Fibroblast of pulmonary artery (primary cell): ENCODE results near the gene CDH11.

Experiments
- DNase-seq: peaks from one replicate; pipeline ENCODE4 v3.0.0-alpha.2; 2010; ENCODE audit warnings: low read depth
- H3K4me3 ChIP-seq: replicated peaks from 2 replicates; pipeline ENCODE4 v1.5.1; 2011; ENCODE audit warnings: low read depth, mild to moderate bottlenecking, control low read depth, low read length, moderate library complexity
- TF ChIP-seq, protein P1 (sequence below): IDR thresholded peaks from 2 replicates; pipeline ENCODE4 v1.5.1; 2011; ENCODE audit warnings: mild to moderate bottlenecking, control low read depth, low read length, inconsistent platforms; ENCODE audit errors: missing control alignments

CDH11 gene

DNA sequence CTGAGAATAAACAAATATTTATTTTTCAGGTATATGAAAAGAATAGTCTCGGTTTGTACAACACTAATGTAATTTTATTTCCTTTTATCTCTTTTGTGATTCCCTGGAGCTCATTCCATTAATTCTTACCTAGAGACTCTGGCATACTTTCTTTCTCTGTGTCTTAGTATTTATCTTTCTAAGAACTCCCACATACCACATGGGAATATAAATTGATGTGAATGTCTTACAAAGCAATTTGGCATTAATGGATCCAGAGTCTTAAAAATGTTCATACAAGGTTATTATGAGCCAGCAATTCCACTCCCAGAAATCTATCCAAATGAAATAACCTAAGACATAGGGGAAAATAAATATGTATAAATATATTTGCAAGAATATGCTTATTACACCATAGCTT lies 202.7 kb downstream of the CDH11 start:
- TF ChIP-seq, protein P1, sequence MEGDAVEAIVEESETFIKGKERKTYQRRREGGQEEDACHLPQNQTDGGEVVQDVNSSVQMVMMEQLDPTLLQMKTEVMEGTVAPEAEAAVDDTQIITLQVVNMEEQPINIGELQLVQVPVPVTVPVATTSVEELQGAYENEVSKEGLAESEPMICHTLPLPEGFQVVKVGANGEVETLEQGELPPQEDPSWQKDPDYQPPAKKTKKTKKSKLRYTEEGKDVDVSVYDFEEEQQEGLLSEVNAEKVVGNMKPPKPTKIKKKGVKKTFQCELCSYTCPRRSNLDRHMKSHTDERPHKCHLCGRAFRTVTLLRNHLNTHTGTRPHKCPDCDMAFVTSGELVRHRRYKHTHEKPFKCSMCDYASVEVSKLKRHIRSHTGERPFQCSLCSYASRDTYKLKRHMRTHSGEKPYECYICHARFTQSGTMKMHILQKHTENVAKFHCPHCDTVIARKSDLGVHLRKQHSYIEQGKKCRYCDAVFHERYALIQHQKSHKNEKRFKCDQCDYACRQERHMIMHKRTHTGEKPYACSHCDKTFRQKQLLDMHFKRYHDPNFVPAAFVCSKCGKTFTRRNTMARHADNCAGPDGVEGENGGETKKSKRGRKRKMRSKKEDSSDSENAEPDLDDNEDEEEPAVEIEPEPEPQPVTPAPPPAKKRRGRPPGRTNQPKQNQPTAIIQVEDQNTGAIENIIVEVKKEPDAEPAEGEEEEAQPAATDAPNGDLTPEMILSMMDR = no peak
- no peak for DNase-seq
- no peak overlapping the region for H3K4me3 ChIP-seq

DNA sequence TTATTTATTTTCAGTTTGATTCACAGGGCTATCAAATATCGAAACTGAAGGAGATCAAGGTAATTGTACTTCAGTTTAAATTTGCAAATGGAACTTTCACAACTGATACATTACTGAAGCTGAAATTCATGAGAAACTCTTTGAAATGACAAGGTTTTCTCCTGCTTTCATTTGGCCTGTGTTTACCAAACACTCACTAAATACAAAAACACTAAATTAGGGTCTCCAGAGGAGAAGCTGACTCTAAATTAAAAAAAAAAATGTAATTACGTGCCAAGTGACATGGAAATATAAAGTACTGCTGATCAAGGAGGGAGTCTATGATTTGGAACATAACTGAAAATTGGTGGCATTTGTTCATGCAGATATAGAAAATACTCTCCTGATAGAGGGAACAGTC lies 205.8 kb downstream of the CDH11 start:
- DNase-seq = no peak
- no peak overlapping the region for H3K4me3 ChIP-seq
- TF ChIP-seq, protein P1 = no peak

DNA sequence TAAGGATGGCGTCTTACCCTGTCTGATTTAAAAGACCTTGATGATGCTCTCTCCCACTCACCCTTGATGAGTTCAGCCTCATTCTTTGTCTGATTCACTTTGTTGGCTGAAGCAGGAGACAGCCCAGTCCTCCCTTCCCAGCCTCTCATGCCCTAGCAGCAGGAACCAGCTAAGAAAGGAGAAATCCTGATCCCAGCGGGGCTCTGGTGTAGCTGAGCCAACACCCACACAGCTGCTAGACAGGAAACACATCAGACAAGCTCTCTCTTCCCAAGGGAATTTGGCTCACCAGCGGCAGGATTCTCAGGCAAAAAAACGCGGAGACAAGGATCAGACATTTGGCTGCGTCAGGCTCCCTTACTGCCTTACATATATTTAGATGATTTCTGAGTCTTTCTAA lies 211.5 kb downstream of the CDH11 start:
- DNase-seq = peak; percentile 95
- H3K4me3 ChIP-seq = no peak overlapping the region
- TF ChIP-seq, protein P1 = no peak

DNA sequence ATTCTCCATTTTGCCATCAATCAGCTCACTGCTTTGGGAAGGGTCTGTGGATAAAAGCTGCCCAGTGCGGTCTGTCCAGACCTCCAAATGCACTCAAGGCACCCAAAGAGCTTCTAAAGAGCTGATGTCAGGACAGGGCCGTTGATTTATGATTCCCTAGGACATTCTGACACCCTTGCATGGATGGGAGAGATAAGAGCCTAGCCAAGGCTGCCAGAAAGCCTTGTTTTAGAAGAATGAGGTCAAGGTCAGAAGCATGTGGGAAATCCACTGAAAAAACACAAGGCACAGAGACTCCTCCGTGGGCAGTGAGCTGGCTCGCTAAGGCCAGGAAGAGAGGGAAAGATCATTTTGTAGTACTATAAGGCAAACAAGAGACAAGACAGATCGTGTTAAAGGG lies 214.0 kb downstream of the CDH11 start:
- DNase-seq = peak; percentile 19
- TF ChIP-seq, protein P1 = no peak
- H3K4me3 ChIP-seq = no peak overlapping the region

DNA sequence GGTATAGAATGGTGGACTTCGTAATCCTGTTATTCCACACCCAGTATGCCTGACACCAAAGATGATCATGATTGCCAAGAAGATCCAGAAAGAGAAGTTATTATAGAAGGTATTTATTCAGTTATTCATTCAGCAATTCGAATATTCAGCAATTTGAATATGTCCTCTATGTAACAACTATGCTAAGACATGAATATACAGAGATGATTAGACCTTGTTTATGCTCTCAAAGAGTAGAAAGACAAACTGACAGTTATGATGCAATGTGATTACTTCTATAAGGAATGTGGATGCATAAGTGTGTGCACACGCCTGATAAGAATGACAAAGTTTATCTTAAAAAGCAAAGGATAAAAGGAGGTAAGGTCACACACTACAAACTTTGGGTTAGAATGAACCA lies 218.1 kb downstream of the CDH11 start:
- no peak overlapping the region for H3K4me3 ChIP-seq
- DNase-seq = no peak
- TF ChIP-seq, protein P1 = no peak

DNA sequence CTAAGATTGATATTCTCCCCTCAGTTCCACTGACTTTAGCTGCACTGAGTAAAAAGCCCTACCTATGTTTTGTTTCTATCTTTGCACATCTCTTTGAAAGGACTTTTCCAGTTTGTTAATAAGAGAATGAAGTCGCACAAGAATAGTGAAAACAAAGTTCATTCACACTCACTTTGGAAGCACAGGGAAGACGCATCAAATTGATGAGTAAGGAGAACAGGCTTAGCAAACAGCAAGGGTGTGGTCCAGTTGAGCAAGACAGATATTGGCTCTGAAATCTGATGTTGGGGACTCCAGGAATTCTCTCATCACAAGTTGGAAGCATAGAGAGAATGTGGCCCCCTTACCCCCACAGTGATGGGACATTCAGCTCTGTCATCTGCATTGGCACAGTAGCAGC lies 221.3 kb downstream of the CDH11 start:
- TF ChIP-seq, protein P1 = no peak
- H3K4me3 ChIP-seq = no peak overlapping the region
- DNase-seq = no peak

DNA sequence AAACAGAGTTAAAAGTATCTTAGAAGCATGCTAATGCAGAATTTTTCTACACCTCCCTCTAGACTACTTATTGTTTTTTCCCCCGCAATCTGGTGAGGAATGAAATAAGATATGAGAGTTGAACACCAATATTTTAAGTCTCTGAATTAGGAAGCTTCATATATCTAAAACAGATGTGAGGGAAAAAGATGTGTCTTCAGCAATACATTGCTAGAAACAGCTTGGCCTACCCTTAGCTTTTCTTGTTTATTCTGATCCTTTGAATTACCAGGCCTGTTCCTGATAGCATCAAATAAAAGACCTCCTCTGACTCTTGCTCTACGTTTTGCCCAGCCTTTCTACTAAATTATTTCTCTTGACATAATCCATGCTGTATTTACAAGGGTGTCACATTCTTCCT lies 221.8 kb downstream of the CDH11 start:
- DNase-seq = no peak
- H3K4me3 ChIP-seq = no peak overlapping the region
- TF ChIP-seq, protein P1 = no peak
